Subcutaneous adipose tissue (tissue), 4 donors: Measurements from ENCODE around the gene TMEM185A. TPM values are rescaled to one million over a fixed set of nuclear protein-coding genes. Genes with fewer than 3 reads are reported as not detected.
"Not testable (repeated sequence)": the region's sequence is repeated elsewhere in the genome, so short reads cannot be mapped to it uniquely, and the experiment has no call there.

Experiments used
- total RNA-seq, 4 donors: library from RNA; depleted of rRNA; stranded (reverse); fragments of >200 nt; gene quantifications; one replicate each; pipeline ENCODE4 v1.1.0, GENCODE V29; 2016
- TF ChIP-seq, protein P1 (sequence below): fragments of 450-650 bp; IDR thresholded peaks from one replicate; pipeline ENCODE4 v1.5.1; 2016; ENCODE audit warnings: low read depth, mild to moderate bottlenecking, control low read depth, antibody characterized with exemption, moderate library complexity

TMEM185A gene
- total RNA-seq, 4 donors from 2014 or later: 15.1 to 20.2 (median 18.9) TPM

DNA sequence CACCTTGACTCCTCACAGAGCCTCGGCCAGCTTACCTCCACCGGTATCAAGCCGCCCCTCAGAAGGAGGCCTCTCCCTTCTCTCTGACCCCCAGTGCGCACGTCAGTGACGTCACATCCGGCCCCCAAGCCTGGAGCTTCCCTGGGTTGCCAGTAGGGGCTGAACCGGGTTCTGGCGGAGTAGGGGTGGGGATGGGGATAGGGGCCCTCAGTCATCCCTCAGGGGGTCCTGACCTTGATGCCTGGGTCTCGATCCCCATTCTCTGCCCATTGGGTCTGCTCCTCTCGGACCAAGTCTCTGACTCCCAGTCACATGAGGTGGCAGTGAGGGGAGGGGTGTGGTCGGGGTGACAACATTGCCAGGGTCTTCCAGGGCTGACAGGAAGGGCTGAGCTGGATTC, 44.2 kb downstream of the TMEM185A start, which contains the start of gene MAGEA9B:
Gene MAGEA9B (minus strand): TSS at position 101 of the 400 bp plus-strand sequence. CDS start 4,280 bp downstream, outside the sequence.
- TF ChIP-seq, protein P1, sequence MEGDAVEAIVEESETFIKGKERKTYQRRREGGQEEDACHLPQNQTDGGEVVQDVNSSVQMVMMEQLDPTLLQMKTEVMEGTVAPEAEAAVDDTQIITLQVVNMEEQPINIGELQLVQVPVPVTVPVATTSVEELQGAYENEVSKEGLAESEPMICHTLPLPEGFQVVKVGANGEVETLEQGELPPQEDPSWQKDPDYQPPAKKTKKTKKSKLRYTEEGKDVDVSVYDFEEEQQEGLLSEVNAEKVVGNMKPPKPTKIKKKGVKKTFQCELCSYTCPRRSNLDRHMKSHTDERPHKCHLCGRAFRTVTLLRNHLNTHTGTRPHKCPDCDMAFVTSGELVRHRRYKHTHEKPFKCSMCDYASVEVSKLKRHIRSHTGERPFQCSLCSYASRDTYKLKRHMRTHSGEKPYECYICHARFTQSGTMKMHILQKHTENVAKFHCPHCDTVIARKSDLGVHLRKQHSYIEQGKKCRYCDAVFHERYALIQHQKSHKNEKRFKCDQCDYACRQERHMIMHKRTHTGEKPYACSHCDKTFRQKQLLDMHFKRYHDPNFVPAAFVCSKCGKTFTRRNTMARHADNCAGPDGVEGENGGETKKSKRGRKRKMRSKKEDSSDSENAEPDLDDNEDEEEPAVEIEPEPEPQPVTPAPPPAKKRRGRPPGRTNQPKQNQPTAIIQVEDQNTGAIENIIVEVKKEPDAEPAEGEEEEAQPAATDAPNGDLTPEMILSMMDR: not testable (repeated sequence)

- TF ChIP-seq, protein P1: no peak
Measured at GRCh38 chrX:149572743-149573142, 58.8 kb downstream of the TMEM185A start.

GRCh38 chrX:149571770-149572169, 59.8 kb downstream of the TMEM185A start:
- TF ChIP-seq, protein P1: no peak

- TF ChIP-seq, protein P1: no peak
Measured at GRCh38 chrX:149570668-149571067, 60.9 kb downstream of the TMEM185A start.

DNA sequence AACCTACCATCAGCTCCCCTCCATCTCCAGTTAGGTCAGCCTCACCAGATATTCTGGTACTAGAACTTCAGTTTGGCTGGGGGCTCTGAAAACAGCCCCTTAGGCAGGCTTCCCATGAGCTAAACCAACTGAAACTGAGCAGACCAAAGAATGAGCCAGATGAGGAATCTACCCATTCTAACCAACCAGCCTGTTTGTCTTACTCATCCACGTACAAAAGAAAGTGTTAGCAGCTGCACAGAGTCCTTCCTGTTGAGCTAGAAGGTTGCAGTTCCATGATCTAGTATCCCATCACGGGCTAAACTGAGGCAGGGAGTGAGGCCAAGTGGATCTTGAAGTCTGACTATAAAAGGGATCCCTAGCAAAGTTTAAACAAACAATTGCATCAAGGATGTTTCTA, 61.8 kb downstream of the TMEM185A start:
- TF ChIP-seq, protein P1: no peak

- TF ChIP-seq, protein P1: no peak
Measured at GRCh38 chrX:149568701-149569296, 62.8 kb downstream of the TMEM185A start.

GRCh38 chrX:149567621-149568417, 63.8 kb downstream of the TMEM185A start:
- TF ChIP-seq, protein P1: no peak
